HG03520 (cell line): ENCODE data around the gene CFAP251.
"Not testable (repeated sequence)": the region's sequence is repeated elsewhere in the genome, so short reads cannot be mapped to it uniquely, and the experiment has no call there.

Source experiments
- ATAC-seq: cut with Tn5 transposase; IDR thresholded peaks from one replicate; pipeline ENCODE4 v1.9.1; 2021; ENCODE audit warnings: mild to moderate bottlenecking, moderate library complexity; ENCODE audit not compliant: unreplicated experiment

Gene CFAP251

GRCh38 chr12:122024132-122024785 lies 105.9 kb downstream of the CFAP251 start:
- no peak for ATAC-seq

GRCh38 chr12:122026706-122027333 lies 108.4 kb downstream of the CFAP251 start:
- ATAC-seq = no peak

- no peak for ATAC-seq
These were observed 109.9 kb downstream of the CFAP251 start for GRCh38 chr12:122028165-122028904.

GRCh38 chr12:122028905-122029560 lies 110.6 kb downstream of the CFAP251 start:
- peak; percentile 36 for ATAC-seq

- no peak for ATAC-seq
These were observed 111.4 kb downstream of the CFAP251 start for GRCh38 chr12:122029620-122030423.

GRCh38 chr12:122030424-122031035 lies 112.1 kb downstream of the CFAP251 start:
- no peak for ATAC-seq

GRCh38 chr12:122031342-122032216 lies 113.2 kb downstream of the CFAP251 start:
- no peak for ATAC-seq

GRCh38 chr12:122032580-122032979 lies 114.2 kb downstream of the CFAP251 start:
- no peak for ATAC-seq

GRCh38 chr12:122035292-122035691 lies 116.9 kb downstream of the CFAP251 start:
- ATAC-seq = no peak

GRCh38 chr12:122036153-122036552 lies 117.8 kb downstream of the CFAP251 start:
- no peak for ATAC-seq

- no peak for ATAC-seq
These were observed 122.4 kb downstream of the CFAP251 start for GRCh38 chr12:122040579-122041386.

- not testable (repeated sequence) for ATAC-seq
These were observed 123.1 kb downstream of the CFAP251 start for GRCh38 chr12:122041458-122041857.

GRCh38 chr12:122042910-122043309 lies 124.5 kb downstream of the CFAP251 start:
- ATAC-seq = no peak

- ATAC-seq = no peak
These were observed 125.1 kb downstream of the CFAP251 start for GRCh38 chr12:122043476-122043875.

GRCh38 chr12:122045262-122045661 lies 126.9 kb downstream of the CFAP251 start:
- no peak for ATAC-seq

GRCh38 chr12:122046145-122046544 lies 127.8 kb downstream of the CFAP251 start:
- no peak for ATAC-seq

GRCh38 chr12:122048151-122048550 lies 129.8 kb downstream of the CFAP251 start:
- no peak for ATAC-seq

- ATAC-seq = no peak
These were observed 131.4 kb downstream of the CFAP251 start for GRCh38 chr12:122049827-122050226.
